Stimulated activated CD8-positive, alpha-beta memory T cell treated with anti-CD3 and anti-CD28 coated beads, Interleukin-4, amount 100 ng/mL, for 48 hours (primary cell): ENCODE results near the gene WDR55.
A peak's percentile ranks its signal among the peaks of the same experiment; 100 is the strongest.
"Not testable (repeated sequence)": the region's sequence is repeated elsewhere in the genome, so short reads cannot be mapped to it uniquely, and the experiment has no call there.

Source experiments
- DNase-seq: peaks from one replicate; pipeline ENCODE4 v3.0.0-alpha.2; 2020

Gene WDR55

DNA sequence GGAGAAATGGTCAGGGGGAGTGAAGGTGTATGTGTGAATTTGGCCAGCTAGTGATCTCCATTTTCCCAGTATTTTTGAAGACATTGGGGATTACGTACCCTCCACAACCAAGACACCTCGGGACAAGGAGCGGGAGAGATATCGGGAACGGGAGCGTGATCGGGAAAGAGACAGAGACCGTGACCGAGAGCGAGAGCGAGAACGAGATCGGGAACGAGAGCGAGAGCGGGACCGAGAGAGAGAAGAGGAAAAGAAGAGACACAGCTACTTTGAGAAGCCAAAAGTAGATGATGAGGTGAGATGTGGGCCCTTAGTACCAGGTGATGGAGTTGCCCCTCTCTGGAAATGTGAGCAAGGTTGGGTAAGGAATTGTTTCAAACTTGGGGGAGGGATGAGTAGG, 5.8 kb upstream of the WDR55 start:
- no peak for DNase-seq

- not testable (repeated sequence) for DNase-seq
These were observed 4.3 kb upstream of the WDR55 start for GRCh38 chr5:140660371-140660770.

DNA sequence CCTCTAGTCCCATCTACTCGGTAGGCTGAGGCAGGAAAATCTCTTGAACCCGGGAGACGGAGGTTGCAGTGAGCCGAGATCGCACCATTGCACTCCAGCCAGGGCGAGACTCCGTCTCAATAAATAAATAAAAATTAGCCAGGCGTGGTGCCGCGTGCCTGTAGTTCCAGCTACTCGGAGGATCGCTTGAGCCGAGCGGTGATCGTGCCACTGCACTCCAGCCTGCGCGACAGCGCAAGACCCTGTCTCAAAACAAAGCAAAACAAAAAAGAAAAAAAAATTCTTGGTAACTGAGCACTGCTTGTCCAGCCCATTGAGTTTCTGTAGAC, 710 bp upstream of the WDR55 start:
- DNase-seq = no peak

- DNase-seq = not testable (repeated sequence)
These were observed 6.3 kb downstream of the WDR55 start for GRCh38 chr5:140671035-140671434.

DNA sequence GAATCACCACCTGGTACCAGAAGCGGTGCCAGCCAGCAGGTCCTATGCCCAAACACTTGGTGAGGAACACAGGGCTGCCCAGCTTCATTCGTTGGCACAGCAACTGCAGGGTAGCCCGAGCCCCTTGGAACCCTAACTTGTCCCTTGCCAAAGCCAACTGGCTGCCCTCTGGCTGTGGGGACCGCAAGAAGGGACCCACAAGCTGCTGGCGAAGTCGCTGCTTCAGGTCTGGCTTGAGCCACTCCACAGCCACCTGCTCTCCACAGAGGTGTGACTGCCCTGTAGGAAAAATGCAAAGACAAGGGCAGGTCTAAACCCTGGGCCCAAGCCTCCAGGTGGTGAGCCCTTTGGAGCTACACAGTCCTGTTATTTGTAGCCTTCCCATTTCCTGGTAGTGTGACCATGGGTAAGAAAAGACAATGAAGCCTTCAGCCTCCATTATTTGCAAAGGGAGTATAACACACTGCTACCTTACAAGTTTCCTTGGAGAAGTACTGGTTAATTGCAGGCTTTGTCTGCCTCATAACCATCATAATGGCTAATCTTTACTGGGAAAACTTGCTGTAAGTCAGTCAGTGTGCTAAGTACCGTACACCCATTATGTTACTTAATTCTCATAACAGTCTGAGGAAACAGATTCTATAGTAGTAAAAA, 6.9 kb downstream of the WDR55 start:
- no peak for DNase-seq

GRCh38 chr5:140672455-140673186, 7.9 kb downstream of the WDR55 start:
- no peak for DNase-seq

- DNase-seq = no peak
These were observed 8.7 kb downstream of the WDR55 start, which contains the start of gene DND1 for GRCh38 chr5:140673187-140673976. TSS of gene DND1 (minus strand) at chr5:140673576. CDS start at chr5:140673542, 34 bp downstream.

DNA sequence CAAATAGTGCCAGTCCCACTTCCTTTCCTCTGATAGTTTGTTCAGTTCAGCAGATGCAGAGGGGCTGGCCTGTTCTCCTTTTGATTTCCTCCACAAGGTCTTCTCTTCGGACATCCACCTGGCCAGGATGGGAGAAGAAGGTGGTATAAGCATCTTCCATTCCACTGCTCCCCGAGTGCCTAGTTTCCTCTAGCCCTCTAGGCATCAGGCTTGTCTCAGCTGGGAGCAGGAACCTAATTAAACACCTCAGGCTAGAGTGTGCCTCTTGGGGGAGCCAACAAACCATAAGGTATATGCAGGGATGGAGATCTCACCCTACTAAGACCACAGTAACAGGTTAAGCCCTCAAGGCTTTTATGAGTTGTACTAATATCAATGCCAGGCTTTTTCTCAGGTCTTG, 9.5 kb downstream of the WDR55 start:
- no peak for DNase-seq

GRCh38 chr5:140674629-140675028, 9.9 kb downstream of the WDR55 start:
- DNase-seq = no peak

DNA sequence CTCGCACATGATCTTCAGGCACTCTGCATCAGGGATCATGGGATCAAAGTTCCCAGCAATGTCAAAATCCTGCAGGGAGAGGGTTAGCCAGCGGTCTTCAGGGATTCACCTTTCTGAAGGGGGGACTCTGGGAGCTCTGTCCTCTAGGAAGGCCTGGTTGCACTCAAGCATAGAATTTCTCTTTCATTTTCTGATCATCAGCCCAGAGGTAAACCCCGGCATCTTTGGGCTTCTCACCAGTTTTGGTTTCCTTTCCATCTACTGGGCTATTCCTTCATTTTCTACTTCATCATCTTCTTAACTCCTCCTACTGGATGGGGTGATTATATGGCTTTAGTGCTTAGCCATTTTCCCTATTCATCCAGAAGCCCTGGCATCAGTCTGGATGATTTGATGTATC, 13.2 kb downstream of the WDR55 start:
- no peak for DNase-seq

- DNase-seq = no peak
These were observed 14.3 kb downstream of the WDR55 start for GRCh38 chr5:140678993-140679392.

DNA sequence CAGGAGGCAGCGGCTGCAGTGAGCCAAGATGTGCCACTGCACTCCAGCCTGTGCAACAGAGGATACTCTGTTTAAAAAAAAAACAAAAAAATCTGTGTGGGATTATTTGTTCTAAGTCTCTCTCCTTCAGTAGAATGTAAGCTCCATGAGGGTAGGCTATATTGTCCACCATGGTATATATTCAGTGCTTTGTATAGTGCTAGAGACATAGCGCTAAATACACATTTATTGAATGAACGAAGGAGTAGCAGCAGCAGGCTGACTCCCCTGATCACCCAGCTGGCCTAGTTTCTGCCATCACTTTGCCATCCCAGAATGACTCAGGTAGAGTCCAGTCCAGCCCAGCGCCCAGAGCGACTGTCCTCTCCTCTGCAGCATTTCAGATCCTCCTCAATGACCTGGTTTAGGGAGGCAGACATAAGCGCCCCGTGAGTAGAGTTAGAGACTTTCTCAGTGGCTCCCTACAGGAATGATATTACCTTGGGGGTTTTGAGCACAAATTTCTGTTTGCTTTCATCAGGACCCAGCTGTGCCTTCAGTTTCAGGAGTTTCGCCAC, 25.8 kb downstream of the WDR55 start:
- DNase-seq = no peak

GRCh38 chr5:140690941-140691924, 26.5 kb downstream of the WDR55 start, which contains the start of the genes HARS1 and HARS2:
TSS of gene HARS1 (minus strand) at chr5:140691370. CDS start at chr5:140691304, 66 bp downstream.
TSS of gene HARS2 (plus strand) at chr5:140691455. CDS start at chr5:140691649, 194 bp downstream.
- peak; percentile 90 for DNase-seq

DNA sequence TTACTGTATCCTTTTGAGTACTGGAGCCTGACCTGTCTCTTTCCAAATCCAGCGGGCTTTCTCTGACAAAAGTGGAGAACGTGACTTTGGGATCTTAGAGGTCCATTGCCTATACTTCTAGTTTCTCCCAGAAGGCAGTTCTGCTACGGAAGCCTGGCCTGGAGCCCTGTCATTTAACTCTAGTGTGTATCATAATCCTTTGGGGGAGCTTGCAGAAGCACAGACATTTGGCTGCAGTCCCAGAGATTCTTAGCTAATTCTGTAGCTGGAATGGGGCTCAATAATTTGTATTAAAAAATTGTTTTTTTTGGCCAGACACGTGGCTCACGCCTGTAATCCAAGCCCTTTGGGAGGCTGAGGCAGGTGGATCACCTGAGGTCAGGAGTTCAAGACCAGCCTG, 29.6 kb downstream of the WDR55 start:
- no peak for DNase-seq

GRCh38 chr5:140696891-140697492, 32.3 kb downstream of the WDR55 start:
- DNase-seq = no peak

GRCh38 chr5:140700177-140701144, 35.8 kb downstream of the WDR55 start, which contains the start of gene ZMAT2:
TSS of gene ZMAT2 (plus strand) at chr5:140700447. CDS start at chr5:140700461, 14 bp downstream.
- DNase-seq = peak; percentile 93

- no peak for DNase-seq
These were observed 43.1 kb downstream of the WDR55 start for GRCh38 chr5:140707812-140708211.

DNA sequence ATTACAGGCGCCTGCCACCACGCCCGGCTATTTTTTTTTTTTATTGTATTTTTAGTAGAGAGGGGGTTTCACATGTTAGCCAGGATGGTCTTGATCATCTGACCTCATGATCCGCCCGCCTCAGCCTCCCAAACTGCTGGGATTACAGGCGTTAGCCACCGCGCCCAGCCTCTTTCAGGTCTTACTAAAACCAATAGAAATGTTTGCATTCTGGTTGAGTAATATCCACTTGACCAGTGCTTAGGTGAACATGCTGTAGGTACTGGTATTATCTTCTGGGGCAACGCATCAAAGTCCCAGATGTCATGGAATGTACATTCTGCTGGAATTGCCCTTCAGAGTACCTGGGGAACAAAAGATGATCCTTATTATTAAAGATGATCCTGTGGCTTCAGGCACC, 44.1 kb downstream of the WDR55 start:
- not testable (repeated sequence) for DNase-seq

GRCh38 chr5:140710899-140711552, 46.3 kb downstream of the WDR55 start:
- DNase-seq = peak; percentile 93

GRCh38 chr5:140711794-140712193, 47.1 kb downstream of the WDR55 start:
- no peak for DNase-seq
